Measurements from ENCODE around the gene ZSCAN22.

GRCh38 chr19:58353717-58354477 lies 27.1 kb downstream of the ZSCAN22 start:
- TF ChIP-seq CTCF (IDR thresholded peaks at IDR 0.05; ENCODE audit: poor library complexity, severe bottlenecking) (no peak), SMC3 (conservative IDR thresholded peaks at IDR 0.05; ENCODE audit: poor library complexity) (no peak), POLR2AphosphoS5 (IDR thresholded peaks at IDR 0.05) (no peak), RAD21 (conservative IDR thresholded peaks at IDR 0.05) (no peak), EP300 (conservative IDR thresholded peaks at IDR 0.05; ENCODE audit: poor library complexity, severe bottlenecking) (no peak), EZH2 (IDR thresholded peaks at IDR 0.05; ENCODE audit: borderline replicate concordance, insufficient read depth, low read length, poor library complexity, severe bottlenecking) (no peak), TAF1 (IDR thresholded peaks at IDR 0.05; ENCODE audit: low read depth) (no peak), REST (IDR thresholded peaks at IDR 0.05; ENCODE audit: borderline replicate concordance) (no peak)

All from neural cell (in vitro differentiated cells).